ENCODE results near the gene ARRDC1.

DNA sequence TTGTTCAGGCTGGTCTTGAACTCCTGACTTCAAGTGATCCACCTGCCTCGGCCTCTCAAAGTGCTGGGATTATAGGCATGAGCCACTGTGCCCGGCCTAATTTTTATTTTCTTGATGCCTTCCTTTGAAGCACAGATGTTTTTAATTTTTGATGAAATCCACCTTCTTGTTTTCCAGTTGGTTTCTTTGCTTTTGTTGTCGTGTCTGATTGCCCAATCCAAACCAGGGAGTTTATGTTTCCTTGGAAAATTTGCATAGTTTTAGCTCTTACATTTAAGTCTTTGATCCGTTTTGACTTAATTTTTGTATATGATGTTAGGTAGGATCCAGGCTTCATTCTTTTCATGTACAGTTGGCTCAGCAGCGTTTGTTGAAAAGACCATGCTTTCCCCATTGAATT, 28.5 kb downstream of the ARRDC1 start:
- TF ChIP-seq, protein P1, sequence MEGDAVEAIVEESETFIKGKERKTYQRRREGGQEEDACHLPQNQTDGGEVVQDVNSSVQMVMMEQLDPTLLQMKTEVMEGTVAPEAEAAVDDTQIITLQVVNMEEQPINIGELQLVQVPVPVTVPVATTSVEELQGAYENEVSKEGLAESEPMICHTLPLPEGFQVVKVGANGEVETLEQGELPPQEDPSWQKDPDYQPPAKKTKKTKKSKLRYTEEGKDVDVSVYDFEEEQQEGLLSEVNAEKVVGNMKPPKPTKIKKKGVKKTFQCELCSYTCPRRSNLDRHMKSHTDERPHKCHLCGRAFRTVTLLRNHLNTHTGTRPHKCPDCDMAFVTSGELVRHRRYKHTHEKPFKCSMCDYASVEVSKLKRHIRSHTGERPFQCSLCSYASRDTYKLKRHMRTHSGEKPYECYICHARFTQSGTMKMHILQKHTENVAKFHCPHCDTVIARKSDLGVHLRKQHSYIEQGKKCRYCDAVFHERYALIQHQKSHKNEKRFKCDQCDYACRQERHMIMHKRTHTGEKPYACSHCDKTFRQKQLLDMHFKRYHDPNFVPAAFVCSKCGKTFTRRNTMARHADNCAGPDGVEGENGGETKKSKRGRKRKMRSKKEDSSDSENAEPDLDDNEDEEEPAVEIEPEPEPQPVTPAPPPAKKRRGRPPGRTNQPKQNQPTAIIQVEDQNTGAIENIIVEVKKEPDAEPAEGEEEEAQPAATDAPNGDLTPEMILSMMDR (conservative IDR thresholded peaks at IDR 0.05; ENCODE audit: low read depth, low read length): no peak
- no peak for TF ChIP-seq EZH2 (IDR thresholded peaks at IDR 0.05; ENCODE audit: low read length, unreplicated experiment)
